ENCODE data around the gene RAB40B.

The RAB40B gene

GRCh38 chr17:82675476-82676245, 22.8 kb downstream of the RAB40B start:
- H3K4me3 ChIP-seq (ENCODE audit: low read depth, low read length), result no peak overlapping the region
- H3K4me1 ChIP-seq (ENCODE audit: control insufficient read depth, insufficient read depth, low read length), result no peaks in the 10 kb centered on the region
- POLR2A ChIA-PET, result no interaction called here
- no peaks in the 10 kb centered on the region for H3K9me3 ChIP-seq (ENCODE audit: control insufficient read depth, insufficient read depth, low read depth, low read length)
- no peaks in the 10 kb centered on the region for H3K36me3 ChIP-seq (ENCODE audit: control insufficient read depth in 2 of 2, insufficient read depth in 1 of 2, low read length in 2 of 2)
- CTCF ChIA-PET, result no interaction called here
- TF ChIP-seq ZNF202 (tag by site-specific recombination; IDR thresholded peaks at IDR 0.05; ENCODE audit: borderline replicate concordance) (no peak), SALL2 (tag by site-specific recombination; IDR thresholded peaks at IDR 0.05; ENCODE audit: borderline replicate concordance) (no peak), ZNF449 (tag by site-specific recombination; IDR thresholded peaks at IDR 0.05) (no peak), GLI2 (tag by site-specific recombination; IDR thresholded peaks at IDR 0.05; ENCODE audit: borderline replicate concordance, low read depth) (no peak), ZFP41 (tag by site-specific recombination; IDR thresholded peaks at IDR 0.05; ENCODE audit: borderline replicate concordance) (no peak), WT1 (tag by site-specific recombination; IDR thresholded peaks at IDR 0.05) (no peak), KLF17 (tag by site-specific recombination; IDR thresholded peaks at IDR 0.05) (no peak)
- no peak overlapping the region for H3K27ac ChIP-seq (ENCODE audit: extremely low read depth, low read depth, low read length)

GRCh38 chr17:82674656-82675475, 23.6 kb downstream of the RAB40B start:
- Histone ChIP-seq H3K27ac (ENCODE audit: extremely low read depth, low read depth, low read length) (no peak overlapping the region), H3K36me3 (ENCODE audit: control insufficient read depth in 2 of 2, insufficient read depth in 1 of 2, low read length in 2 of 2) (no peaks in the 10 kb centered on the region), H3K4me1 (ENCODE audit: control insufficient read depth, insufficient read depth, low read length) (no peaks in the 10 kb centered on the region), H3K4me3 (ENCODE audit: low read depth, low read length) (no peak overlapping the region), H3K9me3 (ENCODE audit: control insufficient read depth, insufficient read depth, low read depth, low read length) (no peaks in the 10 kb centered on the region)
- peak; percentile 37 for TF ChIP-seq KLF1 (tag by site-specific recombination; IDR thresholded peaks at IDR 0.05)
- no peak for TF ChIP-seq PRDM1 (tag by site-specific recombination; IDR thresholded peaks at IDR 0.05)
- TF ChIP-seq ZNF121 (tag by site-specific recombination; IDR thresholded peaks at IDR 0.05), result no peak
- ChIA-PET POLR2A (interaction anchor here (0.7 kb wide), 1 partner anchor 168 kb away, joined by 4 read pairs; no protein-coding TSS in a partner anchor), CTCF (interaction anchor here (0.6 kb wide), 1 partner anchor 1863 kb away, joined by 3 read pairs; no protein-coding TSS in a partner anchor)

GRCh38 chr17:82670661-82671450, 27.6 kb downstream of the RAB40B start:
- CTCF ChIA-PET, result interaction anchor here (1.1 kb wide), 1 partner anchor 95 kb away, joined by 3 read pairs; no protein-coding TSS in a partner anchor
- peak; percentile 38; the same call in 1 of the 2 replicates for TF ChIP-seq ZSCAN4 (tag by site-specific recombination; IDR thresholded peaks at IDR 0.05)
- peak; percentile 34; the same call in 1 of the 2 replicates for TF ChIP-seq KLF9 (tag by site-specific recombination; IDR thresholded peaks at IDR 0.05; ENCODE audit: low read depth)
- 0 out of 2 replicates have a peak, but pooled peaks have one; percentile 19 for TF ChIP-seq ZNF248 (tag by site-specific recombination; IDR thresholded peaks at IDR 0.05)
- peak; percentile 14 for TF ChIP-seq ZBTB26 (tag by site-specific recombination; optimal IDR thresholded peaks at IDR 0.05)
- TF ChIP-seq ZNF37A (tag by site-specific recombination; IDR thresholded peaks at IDR 0.05), result no peak
- no peak for TF ChIP-seq ZSCAN23 (tag by site-specific recombination; IDR thresholded peaks at IDR 0.05)
- H3K4me1 ChIP-seq (ENCODE audit: control insufficient read depth, insufficient read depth, low read length), result no peaks in the 10 kb centered on the region
- no peak overlapping the region for H3K4me3 ChIP-seq (ENCODE audit: low read depth, low read length)
- no peak overlapping the region for H3K27ac ChIP-seq (ENCODE audit: extremely low read depth, low read depth, low read length)
- H3K9me3 ChIP-seq (ENCODE audit: control insufficient read depth, insufficient read depth, low read depth, low read length), result no peaks in the 10 kb centered on the region
- H3K36me3 ChIP-seq (ENCODE audit: control insufficient read depth in 2 of 2, insufficient read depth in 1 of 2, low read length in 2 of 2), result no peaks in the 10 kb centered on the region
- POLR2A ChIA-PET, result interaction anchor here (0.6 to 0.7 kb wide), 2 partner anchors 107 to 208 kb away, joined by 4 to 5 read pairs; no protein-coding TSS in a partner anchor
